ENCODE results near the gene MYO16.
"Not testable (repeated sequence)": the region's sequence is repeated elsewhere in the genome, so short reads cannot be mapped to it uniquely, and the experiment has no call there.

The MYO16 gene

GRCh38 chr13:108895220-108895704, 265.9 kb downstream of the MYO16 start:
- DNase-seq (ENCODE audit: low read depth in 2 of 2) = no peak

GRCh38 chr13:108897955-108898354, 268.5 kb downstream of the MYO16 start:
- no peak for DNase-seq (ENCODE audit: low read depth in 2 of 2)

GRCh38 chr13:108902405-108903155, 273.2 kb downstream of the MYO16 start:
- DNase-seq (ENCODE audit: low read depth in 2 of 2) = no peak

GRCh38 chr13:108903613-108904012, 274.2 kb downstream of the MYO16 start:
- no peak for DNase-seq (ENCODE audit: low read depth in 2 of 2)

- no peak for DNase-seq (ENCODE audit: low read depth in 2 of 2)
Observed at GRCh38 chr13:108911807-108912206, 282.4 kb downstream of the MYO16 start.

- not testable (repeated sequence) for DNase-seq (ENCODE audit: low read depth in 2 of 2)
Observed at GRCh38 chr13:108913731-108914130, 284.3 kb downstream of the MYO16 start.

GRCh38 chr13:108915095-108915633, 285.8 kb downstream of the MYO16 start:
- DNase-seq (ENCODE audit: low read depth in 2 of 2) = no peak

GRCh38 chr13:108915634-108916512, 286.5 kb downstream of the MYO16 start:
- peak; percentile 18 to 48 for DNase-seq (ENCODE audit: low read depth in 2 of 2)

- DNase-seq (ENCODE audit: low read depth in 2 of 2) = no peak
Observed at GRCh38 chr13:108917581-108917980, 288.2 kb downstream of the MYO16 start.

GRCh38 chr13:108919036-108919907, 289.9 kb downstream of the MYO16 start:
- no peak for DNase-seq (ENCODE audit: low read depth in 2 of 2)

- no peak for DNase-seq (ENCODE audit: low read depth in 2 of 2)
Observed at GRCh38 chr13:108920137-108920536, 290.7 kb downstream of the MYO16 start.

GRCh38 chr13:108921238-108921637, 291.8 kb downstream of the MYO16 start:
- no peak for DNase-seq (ENCODE audit: low read depth in 2 of 2)

GRCh38 chr13:108922108-108922507, 292.7 kb downstream of the MYO16 start:
- DNase-seq (ENCODE audit: low read depth in 2 of 2) = no peak

GRCh38 chr13:108923386-108924047, 294.1 kb downstream of the MYO16 start:
- no peak for DNase-seq (ENCODE audit: low read depth in 2 of 2)

- no peak for DNase-seq (ENCODE audit: low read depth in 2 of 2)
Observed at GRCh38 chr13:108924134-108924533, 294.7 kb downstream of the MYO16 start.

GRCh38 chr13:108924541-108924940, 295.1 kb downstream of the MYO16 start:
- no peak for DNase-seq (ENCODE audit: low read depth in 2 of 2)

GRCh38 chr13:108925070-108925469, 295.7 kb downstream of the MYO16 start:
- DNase-seq (ENCODE audit: low read depth in 2 of 2) = no peak

- no peak for DNase-seq (ENCODE audit: low read depth in 2 of 2)
Observed at GRCh38 chr13:108926862-108927261, 297.5 kb downstream of the MYO16 start.

- no peak for DNase-seq (ENCODE audit: low read depth in 2 of 2)
Observed at GRCh38 chr13:108927615-108928014, 298.2 kb downstream of the MYO16 start.

GRCh38 chr13:108929532-108930206, 300.3 kb downstream of the MYO16 start:
- DNase-seq (ENCODE audit: low read depth in 2 of 2) = no peak

Measured in stimulated activated CD8-positive, alpha-beta memory T cell treated with anti-CD3 and anti-CD28 coated beads, Interleukin-2, amount 100 ng/mL, for 1 hour (primary cell).